AG08395 (cell line): Measurements from ENCODE around the gene XIST.
"Not testable (repeated sequence)": the region's sequence is repeated elsewhere in the genome, so short reads cannot be mapped to it uniquely, and the experiment has no call there.

Experiments used
- DNase-seq: peaks from one replicate; pipeline ENCODE4 v3.0.0; 2012; ENCODE audit warnings: mixed read lengths, low spot score

XIST gene

GRCh38 chrX:73799888-73800287 is 52.6 kb downstream of the XIST start:
- no peak for DNase-seq

- DNase-seq = not testable (repeated sequence)
Measured at GRCh38 chrX:73792511-73792910, 60.0 kb downstream of the XIST start.

DNA sequence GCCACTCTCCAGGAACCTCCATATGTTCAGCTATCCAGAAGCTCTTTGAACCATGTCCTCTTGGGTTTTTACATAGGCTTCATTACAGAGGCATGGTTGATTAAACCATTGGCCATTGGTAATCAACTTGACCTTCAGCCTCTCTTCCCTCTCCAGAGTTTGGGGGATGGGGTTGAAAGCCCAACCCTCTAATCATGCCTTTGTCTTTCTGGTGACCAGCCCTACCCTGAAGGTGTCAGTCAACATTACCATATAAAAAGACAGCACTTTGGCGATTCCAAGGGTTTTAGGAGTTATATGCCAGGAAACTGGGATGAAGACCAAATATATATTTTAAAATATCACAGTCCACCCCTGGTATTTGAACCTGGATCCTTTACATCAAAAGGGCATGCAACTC is 67.0 kb downstream of the XIST start:
- no peak for DNase-seq
